IPS-18a (cell line): ENCODE results near the gene MAP1LC3B2.

Source experiments
- H3K27ac ChIP-seq: one replicate; pipeline ENCODE4 v1.5.1; 2013; ENCODE audit warnings: low read length
- H3K27me3 ChIP-seq: one replicate; pipeline ENCODE4 v1.6.1; 2013; ENCODE audit warnings: mild to moderate bottlenecking, low read length; ENCODE audit not compliant: control insufficient read depth, insufficient read depth
- H3K36me3 ChIP-seq: one replicate; pipeline ENCODE4 v1.6.1; 2013; ENCODE audit warnings: low read depth, low read length; ENCODE audit not compliant: control insufficient read depth
- H3K4me1 ChIP-seq: one replicate; pipeline ENCODE4 v1.6.1; 2013; ENCODE audit warnings: low read depth, low read length; ENCODE audit not compliant: control insufficient read depth
- H3K4me3 ChIP-seq: one replicate; pipeline ENCODE4 v1.5.1; 2013; ENCODE audit warnings: low read length
- H3K9ac ChIP-seq: one replicate; pipeline ENCODE4 v1.6.1; 2013; ENCODE audit warnings: mild to moderate bottlenecking, low read length, moderate library complexity
- H3K9me3 ChIP-seq: one replicate; pipeline ENCODE4 v1.6.1; 2013; ENCODE audit warnings: low read depth, low read length; ENCODE audit not compliant: control insufficient read depth

Gene MAP1LC3B2

GRCh38 chr12:116589581-116589980 is 30.4 kb downstream of the MAP1LC3B2 start:
- Histone ChIP-seq H3K4me3 (no peak overlapping the region), H3K27ac (no peak overlapping the region), H3K27me3 (no peaks in the 10 kb centered on the region)

GRCh38 chr12:116590561-116590960 is 31.4 kb downstream of the MAP1LC3B2 start:
- Histone ChIP-seq H3K4me3 (no peak overlapping the region), H3K27me3 (no peaks in the 10 kb centered on the region), H3K4me1 (peaks cover under 1% of the 10 kb centered on the region), H3K27ac (no peak overlapping the region), H3K36me3 (no peaks in the 10 kb centered on the region), H3K9ac (no peak overlapping the region), H3K9me3 (no peaks in the 10 kb centered on the region)

More at GRCh38 chr12:116589581-116589980, 30.4 kb downstream of the MAP1LC3B2 start:
- Histone ChIP-seq H3K9me3 (no peaks in the 10 kb centered on the region), H3K9ac (no peak overlapping the region), H3K4me1 (peaks cover 3% of the 10 kb centered on the region), H3K36me3 (no peaks in the 10 kb centered on the region)

- H3K9ac ChIP-seq: no peak overlapping the region
- no peaks in the 10 kb centered on the region for H3K9me3 ChIP-seq
- no peak overlapping the region for H3K27ac ChIP-seq
Measured at GRCh38 chr12:116591855-116592637, 32.9 kb downstream of the MAP1LC3B2 start.

GRCh38 chr12:116592731-116593130 is 33.5 kb downstream of the MAP1LC3B2 start:
- H3K9me3 ChIP-seq: no peaks in the 10 kb centered on the region
- no peaks in the 10 kb centered on the region for H3K4me1 ChIP-seq
- H3K4me3 ChIP-seq: no peak overlapping the region
- no peak overlapping the region for H3K9ac ChIP-seq
- no peaks in the 10 kb centered on the region for H3K27me3 ChIP-seq
- H3K36me3 ChIP-seq: no peaks in the 10 kb centered on the region
- H3K27ac ChIP-seq: no peak overlapping the region

More at GRCh38 chr12:116591855-116592637, 32.9 kb downstream of the MAP1LC3B2 start:
- Histone ChIP-seq H3K27me3 (no peaks in the 10 kb centered on the region), H3K4me3 (no peak overlapping the region), H3K4me1 (no peaks in the 10 kb centered on the region), H3K36me3 (no peaks in the 10 kb centered on the region)

GRCh38 chr12:116594325-116595038 is 35.3 kb downstream of the MAP1LC3B2 start:
- H3K4me1 ChIP-seq: peaks cover 4% of the 10 kb centered on the region
- no peaks in the 10 kb centered on the region for H3K36me3 ChIP-seq
- no peaks in the 10 kb centered on the region for H3K27me3 ChIP-seq
- no peaks in the 10 kb centered on the region for H3K9me3 ChIP-seq
- H3K4me3 ChIP-seq: no peak overlapping the region
- no peak overlapping the region for H3K27ac ChIP-seq
- no peak overlapping the region for H3K9ac ChIP-seq

- H3K36me3 ChIP-seq: no peaks in the 10 kb centered on the region
- H3K27me3 ChIP-seq: no peaks in the 10 kb centered on the region
- peaks cover 4% of the 10 kb centered on the region for H3K4me1 ChIP-seq
- no peak overlapping the region for H3K4me3 ChIP-seq
- H3K9me3 ChIP-seq: no peaks in the 10 kb centered on the region
- H3K27ac ChIP-seq: no peak overlapping the region
- H3K9ac ChIP-seq: no peak overlapping the region
Measured at GRCh38 chr12:116595186-116595585, 36.0 kb downstream of the MAP1LC3B2 start.

- Histone ChIP-seq H3K27ac (no peak overlapping the region), H3K4me1 (peaks cover 4% of the 10 kb centered on the region), H3K9ac (no peak overlapping the region)
Measured at GRCh38 chr12:116595672-116596071, 36.5 kb downstream of the MAP1LC3B2 start.

GRCh38 chr12:116597886-116598285 is 38.7 kb downstream of the MAP1LC3B2 start:
- Histone ChIP-seq H3K27me3 (no peaks in the 10 kb centered on the region), H3K4me3 (no peak overlapping the region), H3K4me1 (peaks cover 4% of the 10 kb centered on the region), H3K27ac (no peak overlapping the region), H3K36me3 (no peaks in the 10 kb centered on the region), H3K9me3 (no peaks in the 10 kb centered on the region), H3K9ac (no peak overlapping the region)

More at GRCh38 chr12:116595672-116596071, 36.5 kb downstream of the MAP1LC3B2 start:
- Histone ChIP-seq H3K4me3 (no peak overlapping the region), H3K36me3 (no peaks in the 10 kb centered on the region), H3K27me3 (no peaks in the 10 kb centered on the region), H3K9me3 (no peaks in the 10 kb centered on the region)

GRCh38 chr12:116598311-116599284 is 39.4 kb downstream of the MAP1LC3B2 start:
- no peak overlapping the region for H3K27ac ChIP-seq
- no peak overlapping the region for H3K9ac ChIP-seq
- H3K4me1 ChIP-seq: peaks cover 4% of the 10 kb centered on the region
- no peaks in the 10 kb centered on the region for H3K36me3 ChIP-seq
- H3K9me3 ChIP-seq: no peaks in the 10 kb centered on the region
- H3K27me3 ChIP-seq: no peaks in the 10 kb centered on the region
- no peak overlapping the region for H3K4me3 ChIP-seq

- H3K9ac ChIP-seq: no peak overlapping the region
- H3K36me3 ChIP-seq: no peaks in the 10 kb centered on the region
- no peak overlapping the region for H3K27ac ChIP-seq
- H3K4me3 ChIP-seq: no peak overlapping the region
- H3K27me3 ChIP-seq: no peaks in the 10 kb centered on the region
- peaks cover 4% of the 10 kb centered on the region for H3K4me1 ChIP-seq
- no peaks in the 10 kb centered on the region for H3K9me3 ChIP-seq
Measured at GRCh38 chr12:116599285-116600136, 40.3 kb downstream of the MAP1LC3B2 start.
